ENCODE measurements around the gene CHST11.
A peak's percentile ranks its signal among the peaks of the same experiment; 100 is the strongest.

Gene CHST11

GRCh38 chr12:104680070-104680469 is 223.3 kb downstream of the CHST11 start:
- H3K27ac ChIP-seq = no peak overlapping the region
- no peak for DNase-seq (ENCODE audit: low read depth, low spot score)

DNA sequence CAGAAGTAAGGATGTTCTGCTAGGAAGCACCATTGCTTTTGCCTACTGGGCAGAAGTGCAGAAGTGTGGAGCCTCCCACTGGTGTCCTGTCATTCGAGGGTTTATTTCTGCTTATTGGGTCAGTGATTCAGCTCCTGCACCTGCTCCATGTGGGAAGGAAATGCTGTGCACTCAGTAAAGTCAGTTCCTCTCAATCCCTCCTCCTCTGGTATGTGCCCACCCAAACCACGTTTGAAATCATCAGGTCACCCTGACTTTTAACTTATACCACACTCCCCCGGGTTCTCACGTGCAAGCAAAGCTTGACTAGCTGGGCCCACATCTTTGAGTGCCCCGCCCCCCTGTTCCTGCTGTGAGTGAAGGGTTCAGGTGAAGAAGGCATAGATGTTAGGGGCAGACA is 223.7 kb downstream of the CHST11 start:
- no peak for DNase-seq (ENCODE audit: low read depth, low spot score)
- no peak overlapping the region for H3K27ac ChIP-seq

DNA sequence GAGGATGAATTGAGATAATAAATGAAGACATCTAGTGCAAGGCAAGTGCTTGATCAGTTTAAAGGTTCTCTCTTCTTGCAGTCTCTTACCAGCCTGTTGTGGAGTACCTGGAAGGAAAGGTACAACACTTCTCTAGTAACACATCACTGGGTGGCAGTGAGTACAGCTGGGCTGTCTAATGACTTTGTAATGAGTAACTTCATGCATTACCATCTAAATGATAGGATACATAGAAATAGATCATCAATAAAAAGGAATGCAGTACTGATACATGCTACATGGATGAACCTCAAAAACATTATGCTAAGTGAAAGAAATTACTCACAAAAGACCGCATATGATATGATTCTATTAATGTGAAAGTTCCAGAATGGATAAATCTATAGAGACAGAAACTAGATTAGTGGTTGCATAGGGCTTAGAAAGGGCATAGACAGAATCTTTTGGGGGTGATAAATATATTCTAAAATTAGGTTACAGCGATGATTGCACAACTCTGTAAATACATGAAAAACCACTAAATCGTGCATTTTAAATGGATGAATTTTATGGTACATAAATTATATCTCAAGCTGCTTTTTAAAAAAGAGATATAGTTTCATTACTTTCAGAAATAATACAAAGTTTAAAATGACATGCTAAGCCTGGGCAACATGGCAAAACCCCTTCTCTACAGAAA is 224.4 kb downstream of the CHST11 start:
- H3K27ac ChIP-seq = no peak overlapping the region
- no peak for DNase-seq (ENCODE audit: low read depth, low spot score)

DNA sequence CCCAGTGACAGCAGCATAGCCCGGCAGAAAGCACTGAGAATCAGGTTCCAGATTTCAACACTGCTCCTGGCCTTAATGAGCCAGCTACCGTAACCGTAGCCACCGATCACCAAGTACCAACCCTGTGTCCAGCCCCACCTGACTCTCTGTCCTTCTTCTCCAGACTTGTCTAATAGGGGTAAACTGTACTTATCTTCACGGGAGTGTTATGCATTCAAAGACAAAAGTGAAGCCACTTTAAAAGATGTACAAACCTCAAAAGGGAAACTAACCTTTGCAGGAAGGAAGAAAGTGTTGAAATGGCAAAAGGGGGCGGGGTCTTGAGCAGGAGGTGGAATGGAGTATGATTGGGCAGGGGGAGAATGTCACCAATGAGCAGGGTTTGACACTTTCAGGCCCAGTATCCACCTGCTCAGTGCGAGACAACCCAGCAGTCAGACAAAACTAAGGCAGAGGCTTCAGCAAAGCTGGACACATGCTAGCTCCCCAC is 226.1 kb downstream of the CHST11 start:
- DNase-seq (ENCODE audit: low read depth, low spot score) = no peak
- no peak overlapping the region for H3K27ac ChIP-seq

DNA sequence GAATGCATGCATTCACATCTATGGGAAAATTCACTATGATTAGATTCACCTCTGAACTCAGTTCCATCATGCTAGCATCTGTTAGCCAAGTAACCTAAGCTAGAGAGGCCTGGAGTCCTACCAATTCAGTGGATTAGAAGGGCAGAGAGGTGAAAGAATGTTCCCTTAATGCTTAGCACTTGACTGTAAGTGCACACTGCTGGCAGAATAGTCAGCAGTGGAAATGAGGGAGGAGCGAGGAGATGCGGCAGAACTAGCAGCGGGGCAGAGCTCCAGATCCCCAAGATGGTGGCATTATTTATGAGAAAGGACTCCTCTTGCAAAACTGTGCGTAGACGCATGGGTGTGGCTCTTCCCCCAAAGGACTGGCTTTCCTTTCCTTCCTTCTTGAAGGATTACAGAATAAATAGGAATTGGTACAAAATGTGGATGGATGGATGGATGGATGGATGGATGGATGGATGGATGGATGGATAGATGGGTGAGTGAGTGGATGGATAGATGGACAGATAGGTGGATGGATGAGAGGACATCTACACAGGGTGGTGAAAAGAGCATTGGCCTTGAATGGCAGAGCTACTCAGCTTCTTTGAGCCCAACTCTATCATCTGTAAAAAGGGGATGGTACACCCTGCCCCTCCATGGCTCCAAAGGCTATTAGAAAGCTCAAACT is 227.2 kb downstream of the CHST11 start:
- H3K27ac ChIP-seq = no peak overlapping the region

DNA sequence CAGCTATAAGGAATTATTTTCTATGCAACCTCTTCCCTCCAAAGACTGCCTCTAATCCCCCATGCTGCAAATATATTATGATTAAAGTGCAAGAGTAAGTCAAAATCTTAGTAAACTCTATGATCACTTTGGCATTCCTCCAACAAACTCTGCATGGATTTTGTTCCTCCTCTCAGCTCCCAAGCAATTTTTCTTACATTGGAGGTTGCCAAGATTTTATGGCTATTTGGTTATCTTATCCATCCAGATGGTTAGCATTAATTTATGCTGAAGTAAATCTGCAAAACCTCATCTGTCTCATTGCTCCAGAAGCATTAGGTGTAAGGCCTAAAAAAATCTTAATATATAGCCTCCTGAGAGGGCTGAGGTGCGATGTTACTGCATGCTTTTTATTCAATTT is 228.1 kb downstream of the CHST11 start:
- no peak overlapping the region for H3K27ac ChIP-seq
- no peak for DNase-seq (ENCODE audit: low read depth, low spot score)

More for the DNA sequence above, 227.2 kb downstream of the CHST11 start:
- DNase-seq (ENCODE audit: low read depth, low spot score) = no peak

DNA sequence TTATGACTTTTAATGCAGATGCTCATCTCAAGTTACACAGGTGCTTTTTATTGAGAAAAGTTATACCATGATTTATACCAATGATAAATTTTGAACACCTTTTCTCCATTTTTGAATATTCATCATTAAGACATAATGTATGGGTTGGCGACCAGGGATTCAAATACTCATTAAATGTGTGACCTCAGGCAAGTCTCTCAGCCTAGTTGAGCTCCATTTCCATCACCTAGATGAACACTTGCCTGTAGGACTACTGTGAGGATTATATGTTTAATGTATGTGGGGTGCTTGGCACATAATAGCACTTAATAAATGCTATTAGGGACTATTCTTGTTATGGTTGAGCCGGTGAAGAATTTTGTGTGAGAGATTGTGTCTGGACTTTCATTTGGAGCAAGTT is 228.6 kb downstream of the CHST11 start:
- no peak for DNase-seq (ENCODE audit: low read depth, low spot score)
- no peak overlapping the region for H3K27ac ChIP-seq

DNA sequence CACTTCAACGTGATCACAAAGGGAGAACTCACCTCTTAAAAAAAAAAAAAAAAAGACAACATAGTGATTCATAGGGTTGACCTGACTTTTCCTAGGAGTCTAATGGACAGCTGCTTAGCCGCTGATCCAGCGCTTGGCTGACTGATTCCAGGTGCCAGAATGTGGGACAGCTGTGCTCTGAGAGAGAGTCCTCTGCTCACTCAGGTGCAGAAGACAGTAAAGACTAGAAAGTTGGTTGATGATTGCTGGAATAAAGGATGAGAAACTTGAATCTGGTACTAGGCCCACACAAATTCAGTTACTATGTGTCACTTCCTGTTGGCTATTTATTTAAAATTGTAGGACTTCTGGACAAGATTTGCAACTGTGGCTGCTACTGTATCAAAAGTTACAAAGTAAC is 229.4 kb downstream of the CHST11 start:
- no peak for DNase-seq (ENCODE audit: low read depth, low spot score)
- peak overlapping the region; percentile 25 for H3K27ac ChIP-seq

DNA sequence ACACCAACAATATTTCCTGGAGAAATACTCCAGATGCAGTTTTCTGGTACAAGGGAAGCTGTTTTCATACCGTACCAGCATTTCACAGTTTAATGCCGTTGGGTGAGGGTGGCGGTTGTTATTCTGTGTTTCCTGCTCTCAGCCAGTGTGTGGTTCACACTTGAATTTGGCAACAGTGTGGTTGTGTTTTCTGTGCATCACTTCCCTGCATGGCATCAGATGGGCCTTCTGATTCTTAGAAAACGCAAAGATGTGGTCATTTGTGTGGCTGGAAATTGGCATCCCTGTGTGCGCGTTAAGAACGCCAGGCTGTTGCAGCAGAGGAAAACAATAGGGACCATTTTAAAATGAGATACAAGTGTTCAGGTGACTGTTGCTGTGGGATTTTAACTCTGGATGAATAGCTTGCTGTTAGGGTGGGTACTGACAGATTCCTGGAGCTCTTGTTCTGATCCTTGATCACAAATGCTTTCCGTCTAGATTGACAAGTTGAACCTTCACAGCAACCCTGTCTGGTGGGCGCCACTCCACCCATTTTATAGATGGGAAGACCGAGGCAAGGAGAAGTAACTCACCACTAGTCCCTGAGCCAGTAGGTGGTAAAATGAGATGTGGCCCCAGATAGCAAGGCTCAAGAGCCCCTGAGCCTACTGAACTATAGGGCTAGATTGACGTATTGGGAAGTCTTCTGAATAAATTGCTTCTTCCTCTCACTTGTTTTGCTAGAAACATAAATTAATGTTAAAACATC is 231.2 kb downstream of the CHST11 start:
- no peak overlapping the region for H3K27ac ChIP-seq
- no peak for DNase-seq (ENCODE audit: low read depth, low spot score)

- DNase-seq (ENCODE audit: low read depth, low spot score) = no peak
- H3K27ac ChIP-seq = no peak overlapping the region
Observed at GRCh38 chr12:104689635-104690034, 232.9 kb downstream of the CHST11 start.

- no peak overlapping the region for H3K27ac ChIP-seq
- no peak for DNase-seq (ENCODE audit: low read depth, low spot score)
Observed at GRCh38 chr12:104691721-104692556, 235.2 kb downstream of the CHST11 start.

DNA sequence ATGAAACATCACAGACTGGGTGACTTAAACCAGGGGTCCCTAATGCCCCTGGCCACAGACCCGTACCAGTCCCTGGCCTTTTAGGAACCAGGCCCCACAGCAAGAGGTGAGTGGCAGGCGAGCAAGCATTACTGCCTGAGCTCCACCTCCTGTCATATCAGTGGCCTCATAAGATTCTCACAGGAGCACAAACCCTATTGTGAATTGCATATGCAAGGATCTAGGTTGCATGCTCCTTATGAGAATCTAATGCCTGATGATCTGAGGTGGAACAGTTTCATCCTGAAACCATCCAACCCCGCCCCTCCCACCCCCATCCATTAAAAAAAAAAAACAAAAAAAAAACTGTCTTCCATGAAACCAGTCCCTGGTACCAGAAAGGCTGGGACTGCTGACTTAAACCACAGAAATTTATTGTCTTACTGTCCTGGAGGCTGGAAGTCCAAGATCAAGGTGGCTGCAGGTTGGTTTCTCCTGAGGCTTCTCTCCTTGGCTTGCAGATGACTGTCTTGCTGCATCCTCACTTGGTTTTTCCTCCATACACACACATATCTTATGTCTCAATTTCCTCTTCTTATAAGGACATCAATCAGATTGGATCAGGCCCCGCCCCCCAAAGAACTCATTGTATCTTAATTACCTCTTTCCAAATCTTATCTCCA is 235.9 kb downstream of the CHST11 start:
- no peak overlapping the region for H3K27ac ChIP-seq
- no peak for DNase-seq (ENCODE audit: low read depth, low spot score)

GRCh38 chr12:104693493-104693892 is 236.7 kb downstream of the CHST11 start:
- H3K27ac ChIP-seq = no peak overlapping the region
- DNase-seq (ENCODE audit: low read depth, low spot score) = no peak

- no peak for DNase-seq (ENCODE audit: low read depth, low spot score)
Observed at GRCh38 chr12:104694161-104694560, 237.4 kb downstream of the CHST11 start.

GRCh38 chr12:104694711-104695110 is 238.0 kb downstream of the CHST11 start:
- no peak for DNase-seq (ENCODE audit: low read depth, low spot score)
- H3K27ac ChIP-seq = no peak overlapping the region

More at GRCh38 chr12:104694161-104694560, 237.4 kb downstream of the CHST11 start:
- H3K27ac ChIP-seq = no peak overlapping the region

DNA sequence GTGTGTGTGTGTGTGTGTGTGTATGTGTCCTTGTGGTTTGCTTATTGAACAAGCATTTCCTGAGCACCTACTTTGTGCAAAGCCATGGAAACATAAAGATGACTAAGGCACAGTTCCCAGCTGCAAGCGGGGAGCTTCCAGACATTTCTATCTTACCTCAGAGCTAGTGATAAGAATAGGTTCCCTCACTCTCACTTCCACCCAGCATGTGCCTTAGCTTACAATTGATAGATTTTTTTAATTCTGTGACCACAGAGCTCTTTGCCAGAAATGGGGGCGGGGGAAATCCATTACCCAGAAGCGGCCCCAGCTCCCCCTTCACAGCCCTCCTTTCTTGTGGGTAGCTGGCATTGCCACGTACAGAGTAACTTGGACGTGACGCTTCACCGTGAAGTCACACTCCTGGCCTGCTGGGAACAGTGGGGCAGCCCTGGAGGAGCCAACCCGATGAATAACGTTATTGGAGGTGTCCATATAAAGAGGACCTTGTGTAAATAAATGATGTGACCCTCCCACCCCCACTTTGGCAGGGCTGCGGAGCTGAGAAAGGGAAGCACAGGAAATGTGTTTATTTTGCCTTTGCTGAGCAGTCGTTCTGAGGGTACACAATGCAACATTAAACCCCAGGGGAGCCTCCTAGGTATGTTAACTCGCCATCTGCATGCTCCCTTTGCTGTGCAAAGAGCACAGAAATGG is 238.9 kb downstream of the CHST11 start:
- no peak overlapping the region for H3K27ac ChIP-seq
- no peak for DNase-seq (ENCODE audit: low read depth, low spot score)

GRCh38 chr12:104697186-104697585 is 240.4 kb downstream of the CHST11 start:
- DNase-seq (ENCODE audit: low read depth, low spot score) = no peak

GRCh38 chr12:104698871-104699270 is 242.1 kb downstream of the CHST11 start:
- H3K27ac ChIP-seq = no peak overlapping the region
- DNase-seq (ENCODE audit: low read depth, low spot score) = no peak

More at GRCh38 chr12:104697186-104697585, 240.4 kb downstream of the CHST11 start:
- no peak overlapping the region for H3K27ac ChIP-seq

Measured in epithelial cell of prostate (primary cell).